ENCODE measurements around the gene DUOXA1. TPM values are rescaled to one million over a fixed set of nuclear protein-coding genes. Genes with fewer than 3 reads are reported as not detected.
"Not testable (repeated sequence)": the region's sequence is repeated elsewhere in the genome, so short reads cannot be mapped to it uniquely, and the experiment has no call there.

The DUOXA1 gene
- total RNA-seq, 2 experiments from 2014 or later, result not detected

DNA sequence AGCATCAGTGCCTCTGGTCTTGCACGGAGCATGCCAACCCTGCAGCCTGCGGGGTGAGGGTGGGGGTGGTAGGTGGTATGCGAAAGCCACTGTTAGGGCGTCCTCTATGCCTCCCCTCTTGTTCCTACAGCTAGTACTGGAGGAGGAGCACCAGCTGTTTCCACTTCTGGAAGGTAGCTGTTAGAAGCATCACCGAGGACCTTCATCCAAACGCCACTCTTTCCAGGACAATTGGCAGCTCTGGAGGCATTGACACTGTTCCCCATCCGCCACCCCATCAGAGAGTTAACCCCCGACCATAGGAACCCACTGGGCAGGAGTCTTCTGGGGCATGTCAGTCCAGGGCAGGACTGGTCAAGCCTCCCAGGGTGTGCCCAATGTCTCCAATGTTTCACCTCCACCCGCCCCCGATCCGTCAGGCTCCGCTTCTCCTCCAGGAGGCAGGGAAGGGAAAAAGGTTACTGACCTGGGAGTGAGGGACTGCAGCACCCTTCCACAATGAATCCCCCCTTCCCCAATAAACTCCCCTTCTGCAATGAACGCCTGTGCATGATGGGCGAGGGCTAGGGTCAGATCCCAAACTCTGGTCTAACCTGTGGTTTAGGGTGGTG, 16.2 kb downstream of the DUOXA1 start:
- POLR2A ChIA-PET, result no interaction called here
- H3K4me1 Mint-ChIP-seq, result peaks cover 30% of the 10 kb centered on the region

DNA sequence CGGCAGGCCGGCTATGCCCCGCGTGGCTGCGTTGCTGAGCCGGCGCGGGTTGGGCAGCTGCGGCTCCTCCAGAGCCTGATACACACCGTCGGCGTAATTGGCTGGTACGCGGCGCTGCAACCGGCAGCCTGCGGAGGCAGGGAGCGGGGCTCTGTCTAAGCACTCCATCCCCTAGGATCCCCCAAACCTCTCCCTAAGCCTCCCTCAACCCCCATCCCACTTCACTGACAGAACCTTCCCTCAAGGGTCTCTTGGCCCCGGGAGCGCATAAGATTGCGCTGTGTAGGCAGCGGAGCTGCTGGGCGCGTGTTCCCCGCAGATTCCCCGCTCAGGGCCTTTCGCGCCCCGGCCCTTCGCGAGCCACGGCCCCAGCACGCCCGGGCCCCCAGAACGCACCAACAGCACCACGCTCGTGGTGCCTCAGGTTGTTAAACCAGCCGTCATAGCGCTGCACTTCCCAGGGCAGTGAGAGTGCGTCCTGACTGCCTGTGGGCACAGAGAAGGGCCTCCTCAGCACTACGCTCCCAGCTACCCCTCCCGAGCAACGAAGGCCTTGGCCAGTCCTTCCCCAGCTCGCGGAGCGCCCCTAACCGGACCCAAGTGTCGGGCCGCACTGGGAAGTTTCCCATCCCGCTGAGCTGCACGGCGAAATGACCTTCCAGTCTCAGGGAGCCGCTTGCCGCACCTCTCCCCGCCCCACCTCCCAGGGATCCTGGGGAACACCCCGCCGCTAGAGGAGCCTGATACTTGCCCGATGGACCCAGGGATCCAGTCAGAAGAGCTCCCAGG, 16.9 kb downstream of the DUOXA1 start:
- Mint-ChIP-seq H3K4me1 (peaks cover 26% of the 10 kb centered on the region), H3K36me3 (ENCODE audit: low read depth) (no peaks in the 10 kb centered on the region), H3K27me3 (peaks cover 78% of the 10 kb centered on the region), H3K9me3 (no peaks in the 10 kb centered on the region), H3K27ac (peak overlapping the region; percentile 13), H3K4me3 (no peak overlapping the region)
- no peak for DNase-seq
- CTCF ChIA-PET, result no interaction called here
- POLR2A ChIA-PET, result no interaction called here

More for the DNA sequence above, 16.2 kb downstream of the DUOXA1 start:
- no peak overlapping the region for H3K4me3 Mint-ChIP-seq
- no peak for DNase-seq
- CTCF ChIA-PET, result no interaction called here
- H3K9me3 Mint-ChIP-seq, result no peaks in the 10 kb centered on the region
- H3K27ac Mint-ChIP-seq, result no peak overlapping the region
- peaks cover 82% of the 10 kb centered on the region for H3K27me3 Mint-ChIP-seq
- H3K36me3 Mint-ChIP-seq (ENCODE audit: low read depth), result no peaks in the 10 kb centered on the region

GRCh38 chr15:45112143-45112590, 17.5 kb downstream of the DUOXA1 start:
- CTCF ChIA-PET, result no interaction called here
- POLR2A ChIA-PET, result no interaction called here
- peaks cover 20% of the 10 kb centered on the region for H3K4me1 Mint-ChIP-seq
- no peak overlapping the region for H3K27ac Mint-ChIP-seq
- no peak overlapping the region for H3K4me3 Mint-ChIP-seq
- H3K9me3 Mint-ChIP-seq, result no peaks in the 10 kb centered on the region
- no peaks in the 10 kb centered on the region for H3K36me3 Mint-ChIP-seq (ENCODE audit: low read depth)
- H3K27me3 Mint-ChIP-seq, result peaks cover 72% of the 10 kb centered on the region
- no peak for DNase-seq

DNA sequence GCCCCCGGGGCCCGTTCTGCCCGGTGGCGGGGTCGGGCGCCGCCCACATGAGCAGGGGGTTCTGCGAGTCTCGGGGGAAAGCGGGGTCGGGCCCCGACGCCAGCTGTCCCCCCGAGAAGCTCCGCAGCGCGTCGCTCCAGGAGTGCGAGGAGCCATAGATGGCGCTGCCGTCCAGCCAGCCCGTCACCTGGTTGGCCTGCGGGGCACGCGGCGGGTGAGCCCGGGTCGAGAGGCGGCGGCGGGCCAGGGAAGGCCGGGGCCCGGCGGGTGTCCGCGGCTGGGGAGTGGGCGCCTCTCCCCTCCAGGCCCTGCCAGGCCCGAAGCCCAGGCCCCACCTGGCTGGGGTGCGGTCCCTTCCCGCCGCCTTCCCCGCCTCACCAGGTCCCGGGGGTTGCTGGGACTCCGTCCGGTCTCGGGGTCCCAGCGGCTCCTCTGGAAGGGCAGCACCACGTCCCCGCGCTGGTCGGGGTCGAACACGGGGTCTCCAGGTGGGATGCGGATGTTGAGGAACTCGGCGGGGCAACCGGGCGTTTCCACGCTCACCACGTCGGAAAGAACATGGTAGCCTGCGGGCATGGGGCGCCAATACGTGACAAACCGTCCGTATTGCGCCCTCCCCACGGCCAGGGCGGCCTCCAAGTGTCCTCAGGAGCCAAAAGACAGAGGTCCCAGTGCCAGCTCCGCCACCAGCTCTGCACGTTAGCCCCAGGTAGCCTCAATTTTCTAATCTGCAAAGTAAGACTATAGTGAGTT, 18.1 kb downstream of the DUOXA1 start:
- Mint-ChIP-seq H3K36me3 (ENCODE audit: low read depth) (no peaks in the 10 kb centered on the region), H3K4me3 (no peak overlapping the region), H3K27ac (no peak overlapping the region), H3K27me3 (peaks cover 69% of the 10 kb centered on the region), H3K4me1 (peaks cover 18% of the 10 kb centered on the region), H3K9me3 (no peaks in the 10 kb centered on the region)
- ChIA-PET POLR2A (no interaction called here), CTCF (no interaction called here)
- no peak for DNase-seq

- H3K27me3 Mint-ChIP-seq, result peaks cover 57% of the 10 kb centered on the region
- ChIA-PET CTCF (interaction anchor here (1.0 kb wide), 1 partner anchor 16 kb away, joined by 3 read pairs; no protein-coding TSS in a partner anchor), POLR2A (no interaction called here)
- H3K27ac Mint-ChIP-seq, result peak overlapping the region; percentile 73
- DNase-seq, result no peak
- H3K36me3 Mint-ChIP-seq (ENCODE audit: low read depth), result no peaks in the 10 kb centered on the region
- H3K4me3 Mint-ChIP-seq, result no peak overlapping the region
- H3K9me3 Mint-ChIP-seq, result no peaks in the 10 kb centered on the region
- peaks cover 17% of the 10 kb centered on the region for H3K4me1 Mint-ChIP-seq
Observed at GRCh38 chr15:45110256-45110820, 19.3 kb downstream of the DUOXA1 start.

- Mint-ChIP-seq H3K4me3 (no peak overlapping the region), H3K27me3 (peaks cover 39% of the 10 kb centered on the region), H3K9me3 (no peaks in the 10 kb centered on the region), H3K27ac (no peak overlapping the region), H3K4me1 (peaks cover 7% of the 10 kb centered on the region), H3K36me3 (ENCODE audit: low read depth) (no peaks in the 10 kb centered on the region)
- DNase-seq, result no peak
- POLR2A ChIA-PET, result no interaction called here
- CTCF ChIA-PET, result interaction anchor here (4.0 kb wide), 1 partner anchor 10 kb away, joined by 19 read pairs; no protein-coding TSS in a partner anchor
Observed at GRCh38 chr15:45107941-45108630, 21.6 kb downstream of the DUOXA1 start.

DNA sequence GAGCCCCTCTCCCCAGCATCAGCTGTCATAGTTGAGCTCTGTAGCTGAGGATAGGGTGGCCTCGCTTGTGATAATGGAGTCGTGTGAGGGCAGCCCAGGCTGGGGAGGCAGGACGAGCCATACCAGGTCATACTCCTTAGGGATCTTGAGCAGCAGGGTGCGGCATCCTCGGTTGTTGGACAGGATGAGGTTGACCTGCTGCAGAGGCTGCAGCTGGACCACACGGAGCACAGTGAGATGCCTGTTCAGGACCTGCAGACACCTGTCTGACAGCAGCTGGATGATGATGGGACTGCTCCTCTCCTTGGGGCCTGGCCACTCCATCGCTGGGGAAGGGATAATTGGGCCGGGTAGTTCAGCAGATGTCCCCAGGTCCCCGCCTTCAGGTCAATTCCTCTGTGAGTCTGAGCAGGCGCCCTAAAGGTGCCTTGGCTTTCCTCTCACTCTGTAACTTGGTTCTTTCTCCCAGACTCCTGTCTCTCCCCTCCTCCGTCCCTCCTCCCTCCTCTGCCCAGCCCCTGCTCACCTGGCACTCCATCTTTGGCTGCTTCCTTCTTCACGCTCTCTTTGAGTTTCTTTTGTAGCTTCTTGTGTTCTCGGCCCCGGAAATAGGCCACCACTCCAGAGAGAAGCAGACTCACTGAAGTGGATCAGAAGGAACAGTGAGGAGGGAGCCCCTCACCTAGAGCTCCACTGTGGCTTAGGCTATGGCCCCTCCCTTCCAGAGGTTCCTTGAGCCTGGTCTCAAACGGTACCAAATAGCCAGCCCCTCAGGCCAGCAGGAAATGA, 23.5 kb downstream of the DUOXA1 start:
- Mint-ChIP-seq H3K4me3 (no peak overlapping the region), H3K36me3 (ENCODE audit: low read depth) (no peaks in the 10 kb centered on the region), H3K9me3 (no peaks in the 10 kb centered on the region), H3K27me3 (peaks cover 25% of the 10 kb centered on the region), H3K27ac (no peak overlapping the region), H3K4me1 (no peaks in the 10 kb centered on the region)
- no peak for DNase-seq
- ChIA-PET CTCF (interaction anchor here (0.8 to 4.0 kb wide), 2 partner anchors 10 to 12 kb away, joined by 3 to 19 read pairs; no protein-coding TSS in a partner anchor), POLR2A (no interaction called here)

GRCh38 chr15:45105586-45105985, 24.1 kb downstream of the DUOXA1 start:
- Mint-ChIP-seq H3K9me3 (no peaks in the 10 kb centered on the region), H3K36me3 (ENCODE audit: low read depth) (no peaks in the 10 kb centered on the region), H3K27ac (no peak overlapping the region), H3K27me3 (peaks cover 24% of the 10 kb centered on the region), H3K4me1 (no peaks in the 10 kb centered on the region), H3K4me3 (no peak overlapping the region)
- ChIA-PET POLR2A (no interaction called here), CTCF (interaction anchor here (0.6 to 4.0 kb wide), 2 partner anchors 12 to 240 kb away, joined by 3 to 19 read pairs; no protein-coding TSS in a partner anchor)
- no peak for DNase-seq

DNA sequence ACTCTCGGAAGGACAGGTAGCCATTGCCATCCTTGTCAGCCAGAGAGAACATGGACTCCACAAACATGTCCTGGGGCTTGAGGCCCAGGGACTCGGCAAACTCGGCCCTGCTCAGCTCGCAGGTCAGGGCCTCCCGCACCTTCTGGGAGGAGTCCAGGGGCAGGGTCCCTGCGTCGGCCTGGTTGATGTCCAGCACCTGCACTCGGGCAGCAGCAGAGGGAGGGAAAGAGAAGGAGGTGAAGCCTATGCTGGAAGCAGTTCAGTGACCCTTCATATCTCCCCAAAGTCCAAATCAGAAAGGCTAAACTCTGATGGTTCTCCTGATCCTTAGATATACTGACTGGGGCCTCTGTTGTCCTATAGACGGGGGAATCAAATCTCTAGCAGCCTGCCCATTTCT, 25.5 kb downstream of the DUOXA1 start:
- H3K27me3 Mint-ChIP-seq; CTCF ChIA-PET; H3K36me3 Mint-ChIP-seq (ENCODE audit: low read depth); H3K9me3 Mint-ChIP-seq; H3K27ac Mint-ChIP-seq; H3K4me1 Mint-ChIP-seq; H3K4me3 Mint-ChIP-seq; POLR2A ChIA-PET; DNase-seq: not testable (repeated sequence)

- CTCF ChIA-PET, result no interaction called here
- no peak overlapping the region for H3K4me3 Mint-ChIP-seq
- peaks cover 4% of the 10 kb centered on the region for H3K27me3 Mint-ChIP-seq
- no peak for DNase-seq
- H3K4me1 Mint-ChIP-seq, result no peaks in the 10 kb centered on the region
- no peaks in the 10 kb centered on the region for H3K9me3 Mint-ChIP-seq
- H3K36me3 Mint-ChIP-seq (ENCODE audit: low read depth), result no peaks in the 10 kb centered on the region
- no peak overlapping the region for H3K27ac Mint-ChIP-seq
- POLR2A ChIA-PET, result no interaction called here
Observed at GRCh38 chr15:45102226-45102625, 27.5 kb downstream of the DUOXA1 start.

DNA sequence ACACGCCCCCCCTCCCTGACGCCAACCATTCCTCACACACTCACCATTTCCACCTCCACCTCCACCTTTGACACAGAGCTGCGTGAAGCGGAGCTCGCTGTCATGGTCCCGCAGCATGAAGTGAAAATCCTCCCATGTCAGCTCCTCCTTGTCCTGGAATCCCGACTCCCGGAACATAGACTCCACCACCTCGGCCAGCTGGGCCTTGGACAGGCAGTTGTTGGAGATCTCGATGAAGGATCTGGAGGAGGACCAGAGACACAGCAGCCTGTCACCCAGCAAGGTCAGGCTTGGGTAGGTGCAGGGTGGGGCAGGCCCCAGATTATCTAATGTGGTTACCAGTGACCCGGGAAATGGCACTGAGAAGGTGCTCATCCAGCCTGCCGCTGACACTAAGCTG, 27.9 kb downstream of the DUOXA1 start:
- ChIA-PET POLR2A (no interaction called here), CTCF (no interaction called here)
- H3K27ac Mint-ChIP-seq, result no peak overlapping the region
- H3K36me3 Mint-ChIP-seq (ENCODE audit: low read depth), result no peaks in the 10 kb centered on the region
- no peaks in the 10 kb centered on the region for H3K9me3 Mint-ChIP-seq
- H3K4me3 Mint-ChIP-seq, result no peak overlapping the region
- DNase-seq, result no peak
- peaks cover 4% of the 10 kb centered on the region for H3K27me3 Mint-ChIP-seq
- no peaks in the 10 kb centered on the region for H3K4me1 Mint-ChIP-seq

All from activated CD4-positive, alpha-beta T cell treated with anti-CD3 and anti-CD28 coated beads, Interleukin-2, amount 10 ng/mL, durations not matched to agents 7 days and 5 days (primary cell).